Measurements from ENCODE around the gene ARHGAP6.

DNA sequence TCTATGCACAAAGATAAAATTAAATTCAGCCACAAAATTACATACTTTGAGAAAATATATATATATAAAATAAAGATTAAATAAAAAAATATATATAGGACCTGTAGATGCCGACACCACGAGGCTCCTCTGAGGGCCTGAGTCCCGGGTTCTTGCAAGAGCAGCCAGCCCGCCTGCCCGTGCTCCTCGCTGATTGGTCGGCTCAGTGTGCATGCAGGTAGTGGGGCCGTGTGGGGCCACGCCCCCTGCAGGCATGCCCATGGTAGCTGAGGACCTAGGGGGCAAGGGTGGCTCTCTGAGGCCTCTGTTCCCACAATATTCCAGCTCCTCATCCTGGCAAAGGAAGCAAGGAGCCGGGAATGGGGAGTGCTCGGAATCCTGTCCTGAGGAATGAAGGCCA, 453.0 kb downstream of the ARHGAP6 start:
- TF ChIP-seq CTCF (IDR thresholded peaks at IDR 0.05; ENCODE audit: insufficient read depth, low read length) (no peak), POLR2AphosphoS5 (IDR thresholded peaks at IDR 0.05; ENCODE audit: low read depth) (no peak)
- TF ChIP-seq, protein P1, sequence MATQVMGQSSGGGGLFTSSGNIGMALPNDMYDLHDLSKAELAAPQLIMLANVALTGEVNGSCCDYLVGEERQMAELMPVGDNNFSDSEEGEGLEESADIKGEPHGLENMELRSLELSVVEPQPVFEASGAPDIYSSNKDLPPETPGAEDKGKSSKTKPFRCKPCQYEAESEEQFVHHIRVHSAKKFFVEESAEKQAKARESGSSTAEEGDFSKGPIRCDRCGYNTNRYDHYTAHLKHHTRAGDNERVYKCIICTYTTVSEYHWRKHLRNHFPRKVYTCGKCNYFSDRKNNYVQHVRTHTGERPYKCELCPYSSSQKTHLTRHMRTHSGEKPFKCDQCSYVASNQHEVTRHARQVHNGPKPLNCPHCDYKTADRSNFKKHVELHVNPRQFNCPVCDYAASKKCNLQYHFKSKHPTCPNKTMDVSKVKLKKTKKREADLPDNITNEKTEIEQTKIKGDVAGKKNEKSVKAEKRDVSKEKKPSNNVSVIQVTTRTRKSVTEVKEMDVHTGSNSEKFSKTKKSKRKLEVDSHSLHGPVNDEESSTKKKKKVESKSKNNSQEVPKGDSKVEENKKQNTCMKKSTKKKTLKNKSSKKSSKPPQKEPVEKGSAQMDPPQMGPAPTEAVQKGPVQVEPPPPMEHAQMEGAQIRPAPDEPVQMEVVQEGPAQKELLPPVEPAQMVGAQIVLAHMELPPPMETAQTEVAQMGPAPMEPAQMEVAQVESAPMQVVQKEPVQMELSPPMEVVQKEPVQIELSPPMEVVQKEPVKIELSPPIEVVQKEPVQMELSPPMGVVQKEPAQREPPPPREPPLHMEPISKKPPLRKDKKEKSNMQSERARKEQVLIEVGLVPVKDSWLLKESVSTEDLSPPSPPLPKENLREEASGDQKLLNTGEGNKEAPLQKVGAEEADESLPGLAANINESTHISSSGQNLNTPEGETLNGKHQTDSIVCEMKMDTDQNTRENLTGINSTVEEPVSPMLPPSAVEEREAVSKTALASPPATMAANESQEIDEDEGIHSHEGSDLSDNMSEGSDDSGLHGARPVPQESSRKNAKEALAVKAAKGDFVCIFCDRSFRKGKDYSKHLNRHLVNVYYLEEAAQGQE (IDR thresholded peaks at IDR 0.05; ENCODE audit: insufficient replicate concordance, low read depth), result no peak

Data from HL-60 (cell line).